Measurements from ENCODE around the gene GNG4.

Gene GNG4

GRCh38 chr1:235504122-235504493 lies 145.5 kb downstream of the GNG4 start, which contains the start of gene B3GALNT2:
Gene B3GALNT2 (minus strand): TSS chr1:235504452. CDS start chr1:235504252, 200 bp downstream.
- peaks cover 12% of the 10 kb centered on the region for H4K20me1 ChIP-seq (ENCODE audit: insufficient read depth, low read length)
- H3K27me3 ChIP-seq (ENCODE audit: low read depth, low read length), result no peaks in the 10 kb centered on the region
- H3K27ac ChIP-seq (ENCODE audit: low read length), result peak within 1 kb of the TSS; percentile 84
- H3K4me1 ChIP-seq (ENCODE audit: low read length), result peaks cover 19% of the 10 kb centered on the region
- peak within 1 kb of the TSS; percentile 86 for H3K9ac ChIP-seq (ENCODE audit: low read length)
- no peak for TF ChIP-seq EZH2phosphoT487 (IDR thresholded peaks at IDR 0.05; ENCODE audit: low read depth)
- no peak for TF ChIP-seq CTCF (IDR thresholded peaks at IDR 0.05; ENCODE audit: low read depth, low read length)
- H3K4me3 ChIP-seq (ENCODE audit: low read length), result peak within 1 kb of the TSS; percentile 87
- H3K4me2 ChIP-seq (ENCODE audit: low read length), result peak within 1 kb of the TSS; percentile 87
- no peaks in the 10 kb centered on the region for H3K9me3 ChIP-seq (ENCODE audit: insufficient read depth, low read length)
- peak within 1 kb of the TSS; percentile 94 for H2AFZ ChIP-seq (ENCODE audit: low read depth, low read length)
- H3K79me2 ChIP-seq (ENCODE audit: low read length), result peaks cover 52% of the 10 kb centered on the region
- H3K36me3 ChIP-seq (replicated peaks; ENCODE audit: low read depth, low read length), result no peaks in the 10 kb centered on the region

DNA sequence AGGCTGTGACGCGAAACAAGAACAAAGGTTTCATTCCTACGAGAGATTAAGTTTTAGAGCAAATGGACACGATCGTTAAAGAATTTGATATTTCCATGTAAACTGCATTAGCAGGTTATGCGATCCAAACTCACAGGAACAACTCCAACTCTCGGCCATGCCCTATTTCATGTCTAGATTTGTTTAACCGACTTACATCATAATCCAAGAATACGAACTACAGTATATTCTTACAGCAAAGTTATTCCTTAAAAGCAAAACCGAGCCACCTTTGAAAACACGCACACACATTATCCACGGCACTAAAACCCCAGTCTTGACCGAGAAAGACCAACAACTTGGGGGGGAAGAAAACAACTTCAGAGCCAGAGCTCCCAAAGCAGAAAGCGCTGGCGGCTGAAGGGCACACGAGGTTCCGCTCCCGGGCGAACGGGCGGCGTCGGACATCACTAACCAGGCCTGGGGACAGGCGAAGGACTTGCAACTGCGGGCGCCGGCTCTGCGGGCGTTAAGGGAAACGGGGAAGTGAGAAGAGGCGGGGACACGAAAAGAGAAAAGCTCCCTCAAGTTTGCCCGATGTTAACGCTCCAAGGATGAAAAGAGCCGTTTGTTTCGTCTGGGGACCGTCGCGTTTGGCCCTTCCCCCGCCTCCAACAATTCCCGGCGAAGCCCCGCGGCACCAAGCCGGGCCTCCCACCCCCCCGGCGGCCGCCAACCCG lies 146.0 kb downstream of the GNG4 start:
- Histone ChIP-seq H3K4me3 (ENCODE audit: low read length) (peak overlapping the region; percentile 87), H3K79me2 (ENCODE audit: low read length) (peaks cover 56% of the 10 kb centered on the region), H3K27ac (ENCODE audit: low read length) (peak overlapping the region; percentile 54), H3K36me3 (replicated peaks; ENCODE audit: low read depth, low read length) (no peaks in the 10 kb centered on the region), H3K9me3 (ENCODE audit: insufficient read depth, low read length) (no peaks in the 10 kb centered on the region), H3K27me3 (ENCODE audit: low read depth, low read length) (no peaks in the 10 kb centered on the region), H2AFZ (ENCODE audit: low read depth, low read length) (peak overlapping the region; percentile 64), H4K20me1 (ENCODE audit: insufficient read depth, low read length) (peaks cover 12% of the 10 kb centered on the region), H3K4me1 (ENCODE audit: low read length) (peaks cover 19% of the 10 kb centered on the region), H3K9ac (ENCODE audit: low read length) (peak overlapping the region; percentile 79), H3K4me2 (ENCODE audit: low read length) (peak overlapping the region; percentile 87)
- no peak for TF ChIP-seq EZH2phosphoT487 (IDR thresholded peaks at IDR 0.05; ENCODE audit: low read depth)
- no peak for TF ChIP-seq CTCF (IDR thresholded peaks at IDR 0.05; ENCODE audit: low read depth, low read length)

DNA sequence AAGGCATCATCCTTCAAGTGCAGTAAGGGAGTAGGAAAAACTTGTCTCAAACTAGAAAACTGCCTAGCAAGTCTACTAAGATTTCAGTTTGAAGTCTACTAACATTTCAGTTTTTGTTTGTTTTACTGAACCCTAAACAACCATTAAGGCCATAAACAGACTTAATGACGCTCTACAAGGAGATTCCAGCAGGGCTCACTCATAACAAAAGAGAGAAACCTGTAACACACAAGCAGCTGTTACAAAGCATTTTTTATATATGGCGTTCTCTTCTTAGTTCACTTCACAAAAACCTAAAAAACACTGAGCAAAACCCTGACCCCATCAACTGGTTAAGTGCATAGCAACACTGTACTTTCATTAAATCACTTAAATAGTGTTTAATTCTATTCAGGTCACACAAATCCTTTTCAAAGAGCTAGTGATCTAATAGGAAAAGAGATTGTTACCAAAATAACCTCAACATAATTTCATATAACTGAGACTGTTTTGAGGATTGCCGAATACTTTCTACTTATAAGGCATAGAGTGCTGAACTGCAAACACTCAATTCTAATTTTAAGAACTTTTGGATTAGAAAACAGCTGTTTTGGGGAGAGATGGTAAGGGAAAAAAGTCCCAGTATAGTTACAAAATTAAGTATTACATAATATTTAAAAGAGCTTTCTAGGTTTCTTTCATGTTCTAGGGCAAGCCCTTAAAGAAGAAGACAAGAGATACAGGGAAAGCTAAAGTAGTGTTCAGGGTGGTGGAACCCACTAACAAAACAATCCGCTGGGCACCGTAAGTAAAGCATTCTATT lies 146.8 kb downstream of the GNG4 start:
- Histone ChIP-seq H3K27me3 (ENCODE audit: low read depth, low read length) (no peaks in the 10 kb centered on the region), H3K4me1 (ENCODE audit: low read length) (peaks cover 19% of the 10 kb centered on the region), H3K4me3 (ENCODE audit: low read length) (peak overlapping the region; percentile 87), H3K36me3 (replicated peaks; ENCODE audit: low read depth, low read length) (no peaks in the 10 kb centered on the region), H3K9ac (ENCODE audit: low read length) (peak overlapping the region; percentile 79), H4K20me1 (ENCODE audit: insufficient read depth, low read length) (peaks cover 17% of the 10 kb centered on the region), H3K79me2 (ENCODE audit: low read length) (peaks cover 62% of the 10 kb centered on the region), H3K27ac (ENCODE audit: low read length) (no peak overlapping the region), H3K9me3 (ENCODE audit: insufficient read depth, low read length) (no peaks in the 10 kb centered on the region), H3K4me2 (ENCODE audit: low read length) (peak overlapping the region; percentile 87), H2AFZ (ENCODE audit: low read depth, low read length) (peak overlapping the region; percentile 64; the same call in 1 of the 2 replicates)
- TF ChIP-seq EZH2phosphoT487 (IDR thresholded peaks at IDR 0.05; ENCODE audit: low read depth) (no peak), CTCF (IDR thresholded peaks at IDR 0.05; ENCODE audit: low read depth, low read length) (no peak)

DNA sequence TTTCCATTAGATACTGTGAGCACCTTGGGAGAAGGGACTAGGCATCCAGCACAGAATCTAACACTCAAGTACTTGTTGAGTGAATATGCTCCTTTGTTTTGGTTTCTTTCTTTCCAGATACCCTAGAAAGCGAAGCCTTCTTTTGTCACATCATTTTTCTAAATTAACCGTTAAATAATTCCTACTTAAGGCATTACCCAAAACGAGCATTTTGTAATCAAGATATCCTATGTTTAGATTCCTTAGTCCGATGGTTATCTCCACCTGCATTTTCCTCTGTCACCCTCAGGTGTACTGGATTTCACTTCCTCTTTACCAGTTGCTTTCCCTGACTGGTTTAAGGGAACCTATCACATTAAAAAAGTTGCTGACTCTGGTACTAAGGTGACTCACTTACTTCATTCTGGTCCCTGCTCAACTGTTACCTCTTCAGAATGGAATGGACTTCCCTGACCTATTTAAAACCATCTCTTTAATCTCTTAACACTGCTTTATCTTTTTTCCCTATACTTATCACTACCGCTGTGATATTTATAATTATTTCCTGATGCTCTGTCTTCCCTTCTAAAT lies 148.5 kb downstream of the GNG4 start:
- Histone ChIP-seq H3K36me3 (replicated peaks; ENCODE audit: low read depth, low read length) (no peaks in the 10 kb centered on the region), H3K4me2 (ENCODE audit: low read length) (no peak overlapping the region), H3K27ac (ENCODE audit: low read length) (no peak overlapping the region), H3K79me2 (ENCODE audit: low read length) (peaks cover 74% of the 10 kb centered on the region), H3K4me3 (ENCODE audit: low read length) (no peak overlapping the region), H3K9me3 (ENCODE audit: insufficient read depth, low read length) (no peaks in the 10 kb centered on the region), H3K9ac (ENCODE audit: low read length) (no peak overlapping the region), H4K20me1 (ENCODE audit: insufficient read depth, low read length) (peaks cover 17% of the 10 kb centered on the region), H3K27me3 (ENCODE audit: low read depth, low read length) (no peaks in the 10 kb centered on the region), H2AFZ (ENCODE audit: low read depth, low read length) (no peak overlapping the region), H3K4me1 (ENCODE audit: low read length) (peaks cover 19% of the 10 kb centered on the region)
- no peak for TF ChIP-seq CTCF (IDR thresholded peaks at IDR 0.05; ENCODE audit: low read depth, low read length)
- no peak for TF ChIP-seq EZH2phosphoT487 (IDR thresholded peaks at IDR 0.05; ENCODE audit: low read depth)

Measured in OCI-LY3 (cell line).